NCI-H1092 (cell line): ENCODE results near the gene DEFB126.
"Not testable (repeated sequence)": the region's sequence is repeated elsewhere in the genome, so short reads cannot be mapped to it uniquely, and the experiment has no call there.

ENCODE experiments used
- DNase-seq: peaks from one replicate; lab custom pipeline; 2025; lab: John Stamatoyannopoulos, UW

Gene DEFB126

GRCh38 chr20:142290-142689, at the start of gene DEFB126:
Gene DEFB126, plus strand, starts transcription at chr20:142590. Its CDS starts 39 bp downstream, at chr20:142629.
- no peak for DNase-seq

GRCh38 chr20:93641-94040, 48.7 kb upstream of the DEFB126 start:
- no peak for DNase-seq

GRCh38 chr20:95215-95614, 47.2 kb upstream of the DEFB126 start:
- no peak for DNase-seq

GRCh38 chr20:97691-98090, 44.7 kb upstream of the DEFB126 start:
- not testable (repeated sequence) for DNase-seq

- DNase-seq: no peak
Observed at GRCh38 chr20:101975-102374, 40.4 kb upstream of the DEFB126 start.

- DNase-seq: no peak
Observed at GRCh38 chr20:103456-103855, 38.9 kb upstream of the DEFB126 start.

- no peak for DNase-seq
Observed at GRCh38 chr20:112396-112795, 30.0 kb upstream of the DEFB126 start.

GRCh38 chr20:117518-117917, 24.9 kb upstream of the DEFB126 start:
- DNase-seq: no peak

GRCh38 chr20:129786-130323, 12.5 kb upstream of the DEFB126 start:
- DNase-seq: not testable (repeated sequence)

- no peak for DNase-seq
Observed at GRCh38 chr20:137668-138490, 4.5 kb upstream of the DEFB126 start.

GRCh38 chr20:145877-146276, 3.5 kb downstream of the DEFB126 start:
- no peak for DNase-seq

- no peak for DNase-seq
Observed at GRCh38 chr20:152131-152530, 9.7 kb downstream of the DEFB126 start.

GRCh38 chr20:157154-157553, 14.8 kb downstream of the DEFB126 start, which contains the start of gene DEFB127:
Gene DEFB127, plus strand, starts transcription at chr20:157454. Its CDS starts 91 bp downstream, at chr20:157545.
- DNase-seq: no peak

- DNase-seq: no peak
Observed at GRCh38 chr20:164618-165017, 22.2 kb downstream of the DEFB126 start.

GRCh38 chr20:168876-169275, 26.5 kb downstream of the DEFB126 start:
- no peak for DNase-seq

- DNase-seq: no peak
Observed at GRCh38 chr20:184288-184687, 41.9 kb downstream of the DEFB126 start.

- no peak for DNase-seq
Observed at GRCh38 chr20:187733-188132, 45.3 kb downstream of the DEFB126 start.

GRCh38 chr20:189611-190010, 47.2 kb downstream of the DEFB126 start, which contains the start of gene DEFB128:
Gene DEFB128, minus strand, starts transcription at chr20:189711. Its CDS starts 88 bp downstream, at chr20:189623.
- DNase-seq: no peak
